Mesothelial cell of epicardium (in vitro differentiated cells): ENCODE measurements around the gene ARMC9. TPM values are rescaled to one million over a fixed set of nuclear protein-coding genes. Genes with fewer than 3 reads are reported as not detected.

Experiments used
- DNase-seq, 2 experiments: peaks; one replicate each; pipeline ENCODE4 v3.0.0; 2021; ENCODE audit warnings: low spot score in 2 of 2; ENCODE audit not compliant: unreplicated experiment in 2 of 2
- H3K27ac Mint-ChIP-seq: 2 replicates; pipeline ENCODE4 v1.8.0; 2021; ENCODE audit warnings: mixed read lengths
- H3K27me3 Mint-ChIP-seq: 2 replicates; pipeline ENCODE4 v1.8.0; 2021; ENCODE audit warnings: low read depth, mixed read lengths
- H3K36me3 Mint-ChIP-seq: 2 replicates; pipeline ENCODE4 v1.8.0; 2021; ENCODE audit warnings: mixed read lengths
- H3K4me1 Mint-ChIP-seq: 2 replicates; pipeline ENCODE4 v1.8.0; 2021; ENCODE audit warnings: mixed read lengths
- H3K4me3 Mint-ChIP-seq: 2 replicates; pipeline ENCODE4 v1.8.0; 2021; ENCODE audit warnings: mild to moderate bottlenecking, moderate library complexity, mixed read lengths
- H3K9me3 Mint-ChIP-seq: 2 replicates; pipeline ENCODE4 v1.8.0; 2021; ENCODE audit warnings: mixed read lengths
- CTCF ChIP-seq: fragments of 200-600 bp; sonication (generic); IDR thresholded peaks from one replicate; pipeline ENCODE4 v1.5.0; 2021; ENCODE audit warnings: antibody characterized with exemption; ENCODE audit not compliant: unreplicated experiment
- total RNA-seq: library from RNA; stranded (reverse); gene quantifications from 3 replicates; pipeline ENCODE4 v1.2.1, GENCODE V29; 2021

The ARMC9 gene
- total RNA-seq, 1 donor from 2014 or later, result 52.3 TPM

- Mint-ChIP-seq H3K4me1 (peaks cover 30% of the 10 kb centered on the region), H3K27ac (peak overlapping the region; percentile 72), H3K9me3 (peaks cover 8% of the 10 kb centered on the region), H3K27me3 (no peaks in the 10 kb centered on the region), H3K4me3 (peak overlapping the region; percentile 70), H3K36me3 (no peaks in the 10 kb centered on the region)
- peak; percentile 61 to 90 for DNase-seq
- TF ChIP-seq CTCF, result peak; percentile 58
Observed at GRCh38 chr2:231411831-231412617, 213.6 kb downstream of the ARMC9 start.

- peaks cover 8% of the 10 kb centered on the region for H3K9me3 Mint-ChIP-seq
- H3K4me1 Mint-ChIP-seq, result peaks cover 30% of the 10 kb centered on the region
- H3K27me3 Mint-ChIP-seq, result no peaks in the 10 kb centered on the region
- H3K36me3 Mint-ChIP-seq, result no peaks in the 10 kb centered on the region
- peak; percentile 23 for TF ChIP-seq CTCF
- peak overlapping the region; percentile 72 for H3K27ac Mint-ChIP-seq
- no peak for DNase-seq
- peak overlapping the region; percentile 62 for H3K4me3 Mint-ChIP-seq
Observed at GRCh38 chr2:231412618-231412963, 214.2 kb downstream of the ARMC9 start.

GRCh38 chr2:231413456-231413855 is 215.0 kb downstream of the ARMC9 start:
- Mint-ChIP-seq H3K27ac (no peak overlapping the region), H3K4me3 (no peak overlapping the region), H3K9me3 (peaks cover 5% of the 10 kb centered on the region), H3K36me3 (no peaks in the 10 kb centered on the region), H3K4me1 (peaks cover 30% of the 10 kb centered on the region), H3K27me3 (no peaks in the 10 kb centered on the region)
- no peak for DNase-seq
- TF ChIP-seq CTCF, result no peak

GRCh38 chr2:231413921-231414476 is 215.6 kb downstream of the ARMC9 start:
- Mint-ChIP-seq H3K9me3 (peaks cover 5% of the 10 kb centered on the region), H3K27me3 (no peaks in the 10 kb centered on the region), H3K4me3 (peak overlapping the region; percentile 52), H3K36me3 (no peaks in the 10 kb centered on the region), H3K4me1 (peaks cover 30% of the 10 kb centered on the region), H3K27ac (peak overlapping the region; percentile 23)
- no peak for TF ChIP-seq CTCF
- DNase-seq, result no peak

GRCh38 chr2:231415029-231415428 is 216.6 kb downstream of the ARMC9 start:
- H3K27me3 Mint-ChIP-seq, result no peaks in the 10 kb centered on the region
- H3K4me1 Mint-ChIP-seq, result peaks cover 30% of the 10 kb centered on the region

More at GRCh38 chr2:231415029-231415428, 216.6 kb downstream of the ARMC9 start:
- no peak for DNase-seq
- Mint-ChIP-seq H3K4me3 (no peak overlapping the region), H3K9me3 (peaks cover 5% of the 10 kb centered on the region), H3K36me3 (no peaks in the 10 kb centered on the region), H3K27ac (no peak overlapping the region)
- no peak for TF ChIP-seq CTCF
